HG03039 (cell line): ENCODE results near the gene MBTPS1.
A peak's percentile ranks its signal among the peaks of the same experiment; 100 is the strongest.
"Not testable (repeated sequence)": the region's sequence is repeated elsewhere in the genome, so short reads cannot be mapped to it uniquely, and the experiment has no call there.

Experiments
- ATAC-seq: cut with Tn5 transposase; IDR thresholded peaks from one replicate; pipeline ENCODE4 v1.9.1; 2021; ENCODE audit warnings: mild to moderate bottlenecking, moderate library complexity; ENCODE audit not compliant: unreplicated experiment

MBTPS1 gene

GRCh38 chr16:84137769-84138357 is 21.1 kb upstream of the MBTPS1 start:
- no peak for ATAC-seq

GRCh38 chr16:84137287-84137686 is 20.5 kb upstream of the MBTPS1 start:
- no peak for ATAC-seq

- ATAC-seq = no peak
Observed at GRCh38 chr16:84136331-84137125, 19.8 kb upstream of the MBTPS1 start.

- no peak for ATAC-seq
Observed at GRCh38 chr16:84132527-84133285, 16.0 kb upstream of the MBTPS1 start.

GRCh38 chr16:84131117-84131516 is 14.4 kb upstream of the MBTPS1 start:
- ATAC-seq = no peak

- no peak for ATAC-seq
Observed at GRCh38 chr16:84124257-84125073, 7.7 kb upstream of the MBTPS1 start.

GRCh38 chr16:84121007-84121406 is 4.3 kb upstream of the MBTPS1 start:
- no peak for ATAC-seq

- no peak for ATAC-seq
Observed at GRCh38 chr16:84120023-84120422, 3.3 kb upstream of the MBTPS1 start.

- ATAC-seq = no peak
Observed at GRCh38 chr16:84119368-84119767, 2.6 kb upstream of the MBTPS1 start.

GRCh38 chr16:84118315-84118714 is 1.6 kb upstream of the MBTPS1 start:
- not testable (repeated sequence) for ATAC-seq

GRCh38 chr16:84117494-84117843 is 727 bp upstream of the MBTPS1 start:
- no peak for ATAC-seq

GRCh38 chr16:84115919-84116719 is 623 bp downstream of the MBTPS1 start:
- peak; percentile 30 for ATAC-seq

GRCh38 chr16:84111949-84112348 is 4.8 kb downstream of the MBTPS1 start:
- ATAC-seq = not testable (repeated sequence)

GRCh38 chr16:84111525-84111924 is 5.2 kb downstream of the MBTPS1 start:
- no peak for ATAC-seq

GRCh38 chr16:84110527-84110926 is 6.2 kb downstream of the MBTPS1 start:
- no peak for ATAC-seq

GRCh38 chr16:84109598-84110335 is 7.0 kb downstream of the MBTPS1 start:
- ATAC-seq = no peak

GRCh38 chr16:84107921-84108320 is 8.8 kb downstream of the MBTPS1 start:
- no peak for ATAC-seq

- no peak for ATAC-seq
Observed at GRCh38 chr16:84105948-84106740, 10.6 kb downstream of the MBTPS1 start.

- no peak for ATAC-seq
Observed at GRCh38 chr16:84105301-84105815, 11.4 kb downstream of the MBTPS1 start.
